HFFc6 (cell line): ENCODE data around the gene FBXO42. TPM values are rescaled to one million over a fixed set of nuclear protein-coding genes. Genes with fewer than 3 reads are reported as not detected.

Experiments used
- DNase-seq: peaks from one replicate; pipeline ENCODE4 v3.0.0-alpha.2; 2018
- H3K27ac Mint-ChIP-seq: 2 replicates; pipeline ENCODE4 v1.8.0; 2020; ENCODE audit warnings: mild to moderate bottlenecking, mixed read lengths
- H3K27me3 Mint-ChIP-seq: 2 replicates; pipeline ENCODE4 v1.8.0; 2021; ENCODE audit warnings: mild to moderate bottlenecking, moderate library complexity, mixed read lengths; ENCODE audit not compliant: insufficient read depth
- H3K36me3 Mint-ChIP-seq: 2 replicates; pipeline ENCODE4 v1.8.0; 2021; ENCODE audit warnings: low read depth, mixed read lengths
- H3K4me1 Mint-ChIP-seq: 2 replicates; pipeline ENCODE4 v1.8.0; 2020; ENCODE audit warnings: low read depth, mixed read lengths
- H3K4me3 Mint-ChIP-seq: 2 replicates; pipeline ENCODE4 v1.8.0; 2020; ENCODE audit warnings: mild to moderate bottlenecking, moderate library complexity, mixed read lengths
- H3K9me3 Mint-ChIP-seq: 2 replicates; pipeline ENCODE4 v1.8.0; 2020; ENCODE audit warnings: mild to moderate bottlenecking, mixed read lengths
- CTCF ChIP-seq: fragments of 200-600 bp; sonication (generic); IDR thresholded peaks from 2 replicates; pipeline ENCODE4 v1.5.0; 2021; ENCODE audit warnings: antibody characterized with exemption, mild to moderate bottlenecking
- total RNA-seq, 6 experiments: library from RNA; stranded (reverse); fragmentation: NEBNext Ultra II Directional; extraction: Animal tissue kit (Norgen Biotek cat#: 25700); gene quantifications; 2 replicates in 1 of 6; 3 replicates in 5 of 6; pipeline ENCODE4 v1.2.3, GENCODE V29; 2021

Gene FBXO42
- total RNA-seq, 6 experiments from 2014 or later: 11.5 to 15.2 (median 13.4) TPM

- no peak for TF ChIP-seq CTCF
- Mint-ChIP-seq H3K9me3 (peaks cover 3% of the 10 kb centered on the region; the same call in 1 of the 2 replicates), H3K27me3 (peaks cover 13% of the 10 kb centered on the region), H3K27ac (no peak overlapping the region), H3K36me3 (no peaks in the 10 kb centered on the region), H3K4me3 (no peak overlapping the region; the same call in 1 of the 2 replicates), H3K4me1 (peaks cover 12% of the 10 kb centered on the region)
- no peak for DNase-seq
These were observed 120.0 kb downstream of the FBXO42 start for GRCh38 chr1:16232316-16232710.

GRCh38 chr1:16231331-16232315 lies 120.7 kb downstream of the FBXO42 start:
- no peaks in the 10 kb centered on the region for H3K36me3 Mint-ChIP-seq
- H3K27ac Mint-ChIP-seq: no peak overlapping the region
- peaks cover 14% of the 10 kb centered on the region for H3K27me3 Mint-ChIP-seq
- H3K9me3 Mint-ChIP-seq: peaks cover 6% of the 10 kb centered on the region; the same call in 1 of the 2 replicates
- no peak overlapping the region for H3K4me3 Mint-ChIP-seq
- TF ChIP-seq CTCF: no peak
- no peak for DNase-seq
- peaks cover 9% of the 10 kb centered on the region for H3K4me1 Mint-ChIP-seq

- Mint-ChIP-seq H3K27me3 (peaks cover 23% of the 10 kb centered on the region), H3K9me3 (peaks cover 6% of the 10 kb centered on the region; the same call in 1 of the 2 replicates), H3K36me3 (no peaks in the 10 kb centered on the region), H3K4me3 (no peak overlapping the region), H3K4me1 (peaks cover under 1% of the 10 kb centered on the region), H3K27ac (no peak overlapping the region)
- TF ChIP-seq CTCF: no peak
- no peak for DNase-seq
These were observed 121.5 kb downstream of the FBXO42 start for GRCh38 chr1:16230744-16231143.

GRCh38 chr1:16229976-16230740 lies 122.1 kb downstream of the FBXO42 start:
- no peak overlapping the region for H3K27ac Mint-ChIP-seq
- no peak overlapping the region for H3K4me3 Mint-ChIP-seq
- no peaks in the 10 kb centered on the region for H3K36me3 Mint-ChIP-seq
- peaks cover 6% of the 10 kb centered on the region; the same call in 1 of the 2 replicates for H3K9me3 Mint-ChIP-seq
- no peaks in the 10 kb centered on the region for H3K4me1 Mint-ChIP-seq
- DNase-seq: no peak
- TF ChIP-seq CTCF: no peak
- peaks cover 24% of the 10 kb centered on the region for H3K27me3 Mint-ChIP-seq

GRCh38 chr1:16226490-16227179 lies 125.6 kb downstream of the FBXO42 start:
- Mint-ChIP-seq H3K4me3 (no peak overlapping the region), H3K27me3 (peaks cover 22% of the 10 kb centered on the region), H3K36me3 (no peaks in the 10 kb centered on the region), H3K27ac (no peak overlapping the region), H3K4me1 (no peaks in the 10 kb centered on the region), H3K9me3 (peaks cover 6% of the 10 kb centered on the region; the same call in 1 of the 2 replicates)
- TF ChIP-seq CTCF: no peak
- DNase-seq: no peak
